ENCODE results near the gene FAM167B. TPM values are rescaled to one million over a fixed set of nuclear protein-coding genes. Genes with fewer than 3 reads are reported as not detected.
A peak's percentile ranks its signal among the peaks of the same experiment; 100 is the strongest.

Gene FAM167B
- polyA plus RNA-seq, 1 of the 3 experiments (the other 2 are of a cell fraction), result 1.2 TPM

GRCh38 chr1:32266921-32267591 lies 20.0 kb downstream of the FAM167B start:
- ChIA-PET CTCF (no interaction called here), POLR2A (interaction anchor here (0.9 kb wide), 1 partner anchor 14 kb away, joined by 3 read pairs; no protein-coding TSS in a partner anchor)
- H3F3A ChIP-seq (replicated peaks; ENCODE audit: insufficient read depth), result peaks cover 14% of the 10 kb centered on the region
- whole genome bisulfite sequencing (ENCODE audit: low lambda C conversion rate), result 71% methylated on average over 7 of the region's 7 CpGs
- peak overlapping the region in 1 of 2 experiments; percentile 75; a peak in 2 of 4 replicates for H3K27ac ChIP-seq (ENCODE audit: low read depth in 2 of 2, low read length in 1 of 2)
- H3K9me3 ChIP-seq, result no peaks in the 10 kb centered on the region
- H3K79me2 ChIP-seq (ENCODE audit: insufficient read depth), result no peaks in the 10 kb centered on the region
- peak overlapping the region; percentile 57; the same call in 1 of the 2 replicates for H3K4me2 ChIP-seq
- no peak for DNase-seq
- H2AFZ ChIP-seq (ENCODE audit: low read depth), result peak overlapping the region; percentile 69; the same call in 1 of the 2 replicates
- H4K20me1 ChIP-seq (ENCODE audit: insufficient read depth), result no peaks in the 10 kb centered on the region
- no peaks in the 10 kb centered on the region for H3K27me3 ChIP-seq (ENCODE audit: insufficient read depth)
- H3K4me1 ChIP-seq (ENCODE audit: control insufficient read depth in 1 of 2, insufficient read depth in 2 of 2, low read depth in 1 of 2, low read length in 1 of 2), result 0 out of 4 replicates have a peak, but pooled peaks cover 0 to 3% of the 10 kb centered on the region in 2 experiments
- H3K36me3 ChIP-seq (replicated peaks in 1 of 2; ENCODE audit: control insufficient read depth in 1 of 2, insufficient read depth in 2 of 2, low read length in 1 of 2), result no peaks in the 10 kb centered on the region
- H3K4me3 ChIP-seq (ENCODE audit: low read depth in 2 of 2, low read length in 1 of 2), result no peak overlapping the region; a peak in 1 of 4 replicates
- no peaks in the 10 kb centered on the region for H3K9me2 ChIP-seq
- TF ChIP-seq, protein P1, sequence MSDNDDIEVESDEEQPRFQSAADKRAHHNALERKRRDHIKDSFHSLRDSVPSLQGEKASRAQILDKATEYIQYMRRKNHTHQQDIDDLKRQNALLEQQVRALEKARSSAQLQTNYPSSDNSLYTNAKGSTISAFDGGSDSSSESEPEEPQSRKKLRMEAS (IDR thresholded peaks at IDR 0.05; ENCODE audit: low read depth), result no peak
- TF ChIP-seq TCF12 (IDR thresholded peaks at IDR 0.05), result no peak
- no peak for TF ChIP-seq GABPA (IDR thresholded peaks at IDR 0.05; ENCODE audit: low read depth)
- TF ChIP-seq RFX5 (IDR thresholded peaks at IDR 0.05; ENCODE audit: low read length), result no peak
- TF ChIP-seq YY1 (IDR thresholded peaks at IDR 0.05; ENCODE audit: low read depth), result no peak
- TF ChIP-seq, protein P2, sequence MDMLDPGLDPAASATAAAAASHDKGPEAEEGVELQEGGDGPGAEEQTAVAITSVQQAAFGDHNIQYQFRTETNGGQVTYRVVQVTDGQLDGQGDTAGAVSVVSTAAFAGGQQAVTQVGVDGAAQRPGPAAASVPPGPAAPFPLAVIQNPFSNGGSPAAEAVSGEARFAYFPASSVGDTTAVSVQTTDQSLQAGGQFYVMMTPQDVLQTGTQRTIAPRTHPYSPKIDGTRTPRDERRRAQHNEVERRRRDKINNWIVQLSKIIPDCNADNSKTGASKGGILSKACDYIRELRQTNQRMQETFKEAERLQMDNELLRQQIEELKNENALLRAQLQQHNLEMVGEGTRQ (IDR thresholded peaks at IDR 0.05; ENCODE audit: borderline replicate concordance, low read depth, low read length), result no peak
- no peak for TF ChIP-seq EP300 (IDR thresholded peaks at IDR 0.05; ENCODE audit: borderline replicate concordance in 1 of 2, low read depth in 1 of 2, low read length in 1 of 2)
- no peak for TF ChIP-seq PBX3 (IDR thresholded peaks at IDR 0.05)
- TF ChIP-seq POLR2AphosphoS5 (IDR thresholded peaks at IDR 0.05; ENCODE audit: low read depth, low read length), result no peak
- no peak for TF ChIP-seq MXI1 (IDR thresholded peaks at IDR 0.05; ENCODE audit: low read depth, low read length)
- TF ChIP-seq NFIC (IDR thresholded peaks at IDR 0.05; ENCODE audit: borderline replicate concordance), result no peak
- no peak for TF ChIP-seq MEF2A (IDR thresholded peaks at IDR 0.05; ENCODE audit: borderline replicate concordance, low read depth)
- no peak overlapping the region; the same call in 1 of the 2 replicates for H3K9ac ChIP-seq

- Histone ChIP-seq H3K9me3 (no peaks in the 10 kb centered on the region), H3K4me3 (ENCODE audit: low read depth in 2 of 2, low read length in 1 of 2) (no peak overlapping the region), H3K79me2 (ENCODE audit: insufficient read depth) (no peaks in the 10 kb centered on the region), H3K9ac (no peak overlapping the region), H3K27me3 (ENCODE audit: insufficient read depth) (no peaks in the 10 kb centered on the region), H3K4me1 (ENCODE audit: control insufficient read depth in 1 of 2, insufficient read depth in 2 of 2, low read depth in 1 of 2, low read length in 1 of 2) (peaks cover 2 to 3% of the 10 kb centered on the region in 2 experiments; a peak in 1 of 4 replicates), H3F3A (replicated peaks; ENCODE audit: insufficient read depth) (peaks cover 9% of the 10 kb centered on the region), H3K9me2 (no peaks in the 10 kb centered on the region), H2AFZ (ENCODE audit: low read depth) (no peak overlapping the region), H3K36me3 (replicated peaks in 1 of 2; ENCODE audit: control insufficient read depth in 1 of 2, insufficient read depth in 2 of 2, low read length in 1 of 2) (no peaks in the 10 kb centered on the region), H3K4me2 (no peak overlapping the region), H4K20me1 (ENCODE audit: insufficient read depth) (no peaks in the 10 kb centered on the region), H3K27ac (ENCODE audit: low read depth in 2 of 2, low read length in 1 of 2) (no peak overlapping the region)
- ChIA-PET POLR2A (interaction anchor here (0.6 kb wide), 1 partner anchor 9 kb away, joined by 3 read pairs; no protein-coding TSS in a partner anchor), CTCF (interaction anchor here (2.6 kb wide), 1 partner anchor 54 kb away, joined by 7 read pairs; no protein-coding TSS in a partner anchor)
- no peak for DNase-seq
- TF ChIP-seq REST (IDR thresholded peaks at IDR 0.05; ENCODE audit: low read depth, low read length) (no peak), RFX5 (IDR thresholded peaks at IDR 0.05; ENCODE audit: low read length) (no peak), EP300 (IDR thresholded peaks at IDR 0.05; ENCODE audit: borderline replicate concordance in 1 of 2, low read depth in 1 of 2, low read length in 1 of 2) (no peak), GABPA (IDR thresholded peaks at IDR 0.05; ENCODE audit: low read depth) (no peak), MXI1 (IDR thresholded peaks at IDR 0.05; ENCODE audit: low read depth, low read length) (no peak), RXRA (IDR thresholded peaks at IDR 0.05; ENCODE audit: borderline replicate concordance, low read depth) (no peak), TAF1 (IDR thresholded peaks at IDR 0.05; ENCODE audit: borderline replicate concordance, low read depth, low read length) (no peak), GATA2 (CRISPR knock-in tag; IDR thresholded peaks at IDR 0.05) (no peak), SIN3A (IDR thresholded peaks at IDR 0.05; ENCODE audit: borderline replicate concordance, low read depth, low read length) (no peak), POLR2AphosphoS5 (IDR thresholded peaks at IDR 0.05; ENCODE audit: low read depth, low read length) (no peak)
- TF ChIP-seq, protein P2 (IDR thresholded peaks at IDR 0.05; ENCODE audit: borderline replicate concordance, low read depth, low read length), result no peak
- TF ChIP-seq, protein P3, sequence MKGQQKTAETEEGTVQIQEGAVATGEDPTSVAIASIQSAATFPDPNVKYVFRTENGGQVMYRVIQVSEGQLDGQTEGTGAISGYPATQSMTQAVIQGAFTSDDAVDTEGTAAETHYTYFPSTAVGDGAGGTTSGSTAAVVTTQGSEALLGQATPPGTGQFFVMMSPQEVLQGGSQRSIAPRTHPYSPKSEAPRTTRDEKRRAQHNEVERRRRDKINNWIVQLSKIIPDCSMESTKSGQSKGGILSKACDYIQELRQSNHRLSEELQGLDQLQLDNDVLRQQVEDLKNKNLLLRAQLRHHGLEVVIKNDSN (IDR thresholded peaks at IDR 0.05; ENCODE audit: borderline replicate concordance, low read depth), result no peak
Measured at GRCh38 chr1:32269744-32270143, 22.7 kb downstream of the FAM167B start.
